Stomach (tissue), 9 donors: ENCODE measurements around the gene CDKL1. TPM values are rescaled to one million over a fixed set of nuclear protein-coding genes. Genes with fewer than 3 reads are reported as not detected.

Experiments
- DNase-seq, 2 donors: peaks; one replicate each; pipeline versions ENCODE4 v3.0.0 to v3.0.0-alpha.2; 2013 to 2019
- H3K27ac ChIP-seq, 5 donors: fragments of 200-600 bp in 4 of 5; sonication (generic) in 4 of 5; one replicate each; pipeline ENCODE4 v1.5.1; 2013 to 2019; ENCODE audit warnings: mild to moderate bottlenecking in 1 of 5, moderate library complexity in 1 of 5
- H3K27me3 ChIP-seq, 3 donors: fragments of 200-600 bp; sonication (generic); one replicate each; pipeline ENCODE4 v1.5.1; 2017 to 2019; ENCODE audit warnings: mixed run types in 1 of 3
- H3K36me3 ChIP-seq, 4 donors: fragments of 200-600 bp; sonication (generic); 1 replicate in 3 of 4; 2 replicates in 1 of 4; pipeline ENCODE4 v1.5.1; 2016 to 2019
- H3K4me1 ChIP-seq, 4 donors: fragments of 200-600 bp; sonication (generic); one replicate each; pipeline ENCODE4 v1.5.1; 2016 to 2019
- H3K4me3 ChIP-seq, 4 donors: fragments of 200-600 bp; sonication (generic) in 3 of 4; one replicate each; pipeline ENCODE4 v1.5.1; 2016 to 2019; ENCODE audit warnings: mild to moderate bottlenecking in 1 of 4
- H3K9me3 ChIP-seq, 4 donors: fragments of 200-600 bp; sonication (generic); one replicate each; pipeline ENCODE4 v1.5.1; 2016 to 2019
- EP300 ChIP-seq: sonication (generic); formaldehyde crosslinking; IDR thresholded peaks from one replicate; pipeline ENCODE4 v1.6.1; 2017; ENCODE audit warnings: antibody characterized with exemption
- POLR2A ChIP-seq, 4 donors: fragments of 450-650 bp; IDR thresholded peaks; one replicate each; pipeline ENCODE4 v1.6.1; 2016; ENCODE audit warnings: antibody characterized with exemption in 4 of 4, control low read depth in 2 of 4, mild to moderate bottlenecking in 1 of 4, moderate library complexity in 1 of 4
- POLR2AphosphoS5 ChIP-seq, 3 donors: sonication (generic); formaldehyde crosslinking; IDR thresholded peaks; one replicate each; pipeline ENCODE4 v1.6.1; 2016; ENCODE audit warnings: antibody characterized with exemption in 3 of 3
- WGBS, 5 donors: extraction: QIAGEN DNeasy Blood & Tissue Kit in 3 of 5; methylation state at CpG; one replicate each; pipeline versions ENCODE4 v1.1.5 to v1.1.7; 2013 to 2018; 5-methylcytosine and 5-hydroxymethylcytosine counted together
- intact Hi-C: fragments of 100-400 bp; cut with DNase I; formaldehyde crosslinking; loops from one replicate; pipeline ENCODE4 v1.15.1; 2023; ENCODE audit warnings: low total_unique reads
- polyA plus RNA-seq, 3 donors: library from polyadenylated mRNA; stranded (reverse); fragments of 200-250 nt; gene quantifications; one replicate each; pipeline ENCODE4 v1.2.3, GENCODE V29; 2013
- total RNA-seq, 5 donors: library from RNA; depleted of rRNA; stranded (reverse); fragments of >200 nt; gene quantifications; one replicate each; pipeline versions ENCODE4 v1.1.0 to v1.2.3, GENCODE V29; 2014 to 2016
- TF ChIP-seq, protein P1 (sequence below), 7 experiments: fragments of 450-650 bp in 4 of 7; fragments of 200-600 bp in 3 of 7; sonication (generic) in 3 of 7; IDR thresholded peaks; one replicate each; pipeline ENCODE4 v1.5.1; 2016 to 2019; ENCODE audit warnings: antibody characterized with exemption in 7 of 7, control low read depth in 2 of 7, mild to moderate bottlenecking in 1 of 7
- donor health status: healthy with polysubstance abuse.
- donor health status: Bipolar disorder and iron deficiency.
- donor health status: healthy.

The CDKL1 gene
- total and polyA plus RNA-seq, 8 donors = 0.61 to 174 (median 1.4) TPM; not detected in 1

DNA sequence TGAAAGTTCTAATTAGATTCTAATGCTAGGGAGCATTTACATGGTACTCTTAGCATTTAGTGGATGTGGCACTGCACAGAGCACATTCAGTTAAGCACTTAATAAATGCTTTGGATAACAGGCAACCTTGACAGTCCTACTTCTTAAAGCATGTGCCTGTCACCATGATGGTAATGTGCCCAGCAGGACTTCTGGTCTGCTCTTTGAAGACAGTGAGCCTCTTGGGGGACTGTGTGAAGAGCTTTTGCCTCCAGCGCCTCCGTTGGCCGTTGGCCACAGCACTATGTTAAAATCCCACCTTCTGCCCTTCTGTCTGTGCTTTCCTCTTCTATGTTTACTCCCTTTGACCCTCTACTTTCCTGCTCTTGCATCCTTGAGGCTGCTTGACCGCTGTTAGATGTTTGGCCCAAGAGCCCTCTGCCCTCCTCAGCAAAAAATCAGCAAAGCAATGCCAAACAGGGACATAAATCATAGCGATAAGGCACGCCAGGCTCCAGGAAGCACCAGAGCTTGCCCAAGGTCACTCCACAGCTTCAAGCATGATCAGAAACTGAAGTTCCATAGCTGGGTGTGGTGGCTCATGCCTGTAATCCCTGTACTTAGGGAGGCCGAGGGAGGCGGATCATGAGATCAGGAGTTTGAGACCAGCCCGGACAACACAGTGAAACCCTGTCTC, 8.3 kb downstream of the CDKL1 start:
- DNase-seq = peak; percentile 67 to 86
- WGBS, 5 donors = 37 to 62% (median 49%) methylated on average over 8 to 9 of the region's 9 CpGs
- H3K27me3 ChIP-seq = no peaks in the 10 kb centered on the region
- intact Hi-C loops = no loop called here
- no peak overlapping the region for H3K4me3 ChIP-seq
- peaks cover 3 to 18% (median 13%) of the 10 kb centered on the region in 4 donors for H3K4me1 ChIP-seq
- H3K27ac ChIP-seq = peak overlapping the region; percentile 33 to 60 (median 55)
- no peaks in the 10 kb centered on the region for H3K36me3 ChIP-seq
- H3K9me3 ChIP-seq = no peaks in the 10 kb centered on the region
- TF ChIP-seq POLR2A (IDR thresholded peaks at IDR 0.05) (no peak), POLR2AphosphoS5 (IDR thresholded peaks at IDR 0.05) (peak in 2 of 3 donors; percentile 56 to 69)

DNA sequence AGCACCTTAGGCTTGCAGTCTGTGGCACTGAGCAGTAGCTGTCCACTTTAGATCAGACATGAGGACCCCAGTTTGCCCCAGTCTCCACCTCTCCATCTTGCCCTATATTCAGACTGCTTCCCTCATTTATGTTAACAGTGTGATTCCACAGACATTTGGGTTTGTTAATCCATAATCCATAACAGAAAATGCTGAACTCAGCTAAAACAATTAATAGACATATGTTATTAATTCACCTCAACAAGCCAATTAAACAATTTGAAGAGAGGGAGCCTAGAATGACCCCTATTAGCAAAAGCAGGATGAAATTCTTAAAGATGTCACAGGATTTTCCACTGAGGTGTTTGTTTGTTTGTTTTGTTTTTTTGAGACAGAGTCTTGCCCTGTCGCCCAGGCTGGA, 9.1 kb downstream of the CDKL1 start:
- Histone ChIP-seq H3K4me3 (no peak overlapping the region), H3K9me3 (no peaks in the 10 kb centered on the region), H3K36me3 (no peaks in the 10 kb centered on the region), H3K4me1 (peaks cover 3 to 21% (median 13%) of the 10 kb centered on the region in 4 donors), H3K27ac (peak overlapping the region in 1 of 5 donors; percentile 55), H3K27me3 (no peaks in the 10 kb centered on the region)
- no peak for TF ChIP-seq EP300
- TF ChIP-seq, protein P1, sequence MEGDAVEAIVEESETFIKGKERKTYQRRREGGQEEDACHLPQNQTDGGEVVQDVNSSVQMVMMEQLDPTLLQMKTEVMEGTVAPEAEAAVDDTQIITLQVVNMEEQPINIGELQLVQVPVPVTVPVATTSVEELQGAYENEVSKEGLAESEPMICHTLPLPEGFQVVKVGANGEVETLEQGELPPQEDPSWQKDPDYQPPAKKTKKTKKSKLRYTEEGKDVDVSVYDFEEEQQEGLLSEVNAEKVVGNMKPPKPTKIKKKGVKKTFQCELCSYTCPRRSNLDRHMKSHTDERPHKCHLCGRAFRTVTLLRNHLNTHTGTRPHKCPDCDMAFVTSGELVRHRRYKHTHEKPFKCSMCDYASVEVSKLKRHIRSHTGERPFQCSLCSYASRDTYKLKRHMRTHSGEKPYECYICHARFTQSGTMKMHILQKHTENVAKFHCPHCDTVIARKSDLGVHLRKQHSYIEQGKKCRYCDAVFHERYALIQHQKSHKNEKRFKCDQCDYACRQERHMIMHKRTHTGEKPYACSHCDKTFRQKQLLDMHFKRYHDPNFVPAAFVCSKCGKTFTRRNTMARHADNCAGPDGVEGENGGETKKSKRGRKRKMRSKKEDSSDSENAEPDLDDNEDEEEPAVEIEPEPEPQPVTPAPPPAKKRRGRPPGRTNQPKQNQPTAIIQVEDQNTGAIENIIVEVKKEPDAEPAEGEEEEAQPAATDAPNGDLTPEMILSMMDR (IDR thresholded peaks at IDR 0.05) = no peak
- no peak for TF ChIP-seq POLR2AphosphoS5 (IDR thresholded peaks at IDR 0.05)
- no peak for TF ChIP-seq POLR2A (IDR thresholded peaks at IDR 0.05)
- intact Hi-C loops = no loop called here
- no peak for DNase-seq
- WGBS, 5 donors = 86 to 100% (median 97%) methylated on average over 1 of the region's 1 CpG

DNA sequence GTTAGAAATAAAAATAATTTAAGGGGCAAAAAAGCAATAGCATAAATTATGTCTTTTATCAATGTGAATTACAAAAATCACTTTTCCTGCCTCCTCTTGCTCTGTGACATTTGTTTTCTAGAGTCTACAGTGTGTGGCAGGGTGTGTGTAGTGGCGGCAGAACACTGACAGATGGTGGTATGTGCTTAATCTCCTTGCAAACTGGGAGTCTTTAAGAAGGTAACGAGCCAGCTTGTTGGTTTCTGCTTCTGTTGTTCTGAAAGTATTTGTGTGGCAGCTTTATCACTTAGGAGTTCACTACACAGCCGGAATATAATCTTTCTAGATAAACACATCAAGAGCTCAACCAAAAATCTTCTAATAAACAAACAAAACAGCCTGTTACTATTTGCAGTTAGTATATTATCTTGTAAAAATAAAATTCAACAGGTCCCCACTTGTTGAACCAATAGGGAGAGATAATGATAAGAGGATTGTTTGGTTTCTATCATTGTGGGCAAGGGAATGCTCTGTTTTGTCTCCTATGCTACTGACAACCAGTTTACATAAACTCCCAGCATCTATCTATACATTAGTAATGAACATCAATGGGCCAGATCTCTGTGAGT, 13.0 kb downstream of the CDKL1 start:
- Histone ChIP-seq H3K4me3 (no peak overlapping the region), H3K9me3 (no peaks in the 10 kb centered on the region), H3K27me3 (no peaks in the 10 kb centered on the region), H3K4me1 (peaks cover 3 to 20% (median 9%) of the 10 kb centered on the region in 4 donors), H3K36me3 (no peaks in the 10 kb centered on the region), H3K27ac (peak overlapping the region in 1 of 5 donors; percentile 9)
- TF ChIP-seq POLR2A (IDR thresholded peaks at IDR 0.05) (no peak), POLR2AphosphoS5 (IDR thresholded peaks at IDR 0.05) (peak in 1 of 3 donors; percentile 10)
- DNase-seq = peak in 1 of 2 donors; percentile 72
- WGBS, 5 donors = 23 to 41% (median 29%) methylated on average over 3 of the region's 3 CpGs
- intact Hi-C loops = no loop called here

DNA sequence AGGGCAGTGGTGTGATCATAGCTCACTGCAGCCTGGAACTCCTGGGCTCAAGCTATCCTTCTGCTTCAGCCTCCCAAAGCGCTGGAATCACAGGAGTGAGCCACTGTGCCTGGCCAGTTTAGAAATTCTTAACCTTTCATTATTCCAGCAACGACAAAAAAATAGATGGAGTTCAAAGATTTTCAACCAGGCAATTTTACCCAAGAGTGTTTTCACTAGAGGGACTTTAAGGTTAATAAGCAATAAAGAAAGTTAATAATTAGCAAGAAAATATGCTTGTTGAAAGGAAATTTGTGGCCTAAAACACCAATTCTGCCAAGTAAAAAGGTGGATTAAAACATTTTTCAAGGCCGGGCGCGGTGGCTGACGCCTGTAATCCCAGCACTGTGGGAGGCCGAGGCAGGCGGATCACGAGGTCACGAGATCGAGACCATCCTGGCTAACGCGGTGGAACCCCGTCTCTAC, 14.8 kb downstream of the CDKL1 start:
- Histone ChIP-seq H3K27me3 (no peaks in the 10 kb centered on the region), H3K36me3 (no peaks in the 10 kb centered on the region), H3K27ac (no peak overlapping the region), H3K4me3 (no peak overlapping the region), H3K4me1 (peaks cover 0 to 11% (median 5%) of the 10 kb centered on the region in 4 donors), H3K9me3 (no peaks in the 10 kb centered on the region)
- WGBS, 5 donors = 72 to 94% (median 90%) methylated on average over 14 of the region's 14 CpGs
- TF ChIP-seq POLR2AphosphoS5 (IDR thresholded peaks at IDR 0.05) (no peak), EP300 (no peak), POLR2A (IDR thresholded peaks at IDR 0.05) (no peak)
- TF ChIP-seq, protein P1 (IDR thresholded peaks at IDR 0.05) = no peak
- intact Hi-C loops = no loop called here
- no peak for DNase-seq

DNA sequence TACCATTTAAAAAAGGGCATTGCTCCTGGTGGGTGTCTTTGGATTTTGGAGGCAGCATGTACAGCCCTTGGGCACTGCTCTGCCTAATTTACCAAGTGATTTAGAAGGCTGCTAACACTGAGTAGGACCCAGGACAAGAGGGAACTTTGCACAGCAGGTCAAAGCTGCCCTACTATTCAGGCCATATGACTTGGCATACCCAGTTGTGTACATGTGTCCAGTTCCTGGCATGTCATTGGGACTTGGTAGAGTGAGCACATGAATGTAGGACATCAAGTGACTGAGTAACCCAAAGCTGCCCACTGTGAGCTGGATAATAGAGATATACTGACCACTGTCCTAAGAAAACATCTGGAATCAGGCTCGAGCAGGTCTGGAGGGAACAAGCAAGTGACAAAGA, 15.7 kb downstream of the CDKL1 start:
- intact Hi-C loops = no loop called here
- TF ChIP-seq POLR2AphosphoS5 (IDR thresholded peaks at IDR 0.05) (no peak), POLR2A (IDR thresholded peaks at IDR 0.05) (no peak), EP300 (no peak)
- TF ChIP-seq, protein P1 (IDR thresholded peaks at IDR 0.05) = no peak

More for the DNA sequence above, 15.7 kb downstream of the CDKL1 start:
- Histone ChIP-seq H3K4me1 (peaks cover 0 to 11% (median 5%) of the 10 kb centered on the region in 4 donors), H3K4me3 (no peak overlapping the region), H3K9me3 (no peaks in the 10 kb centered on the region), H3K36me3 (no peaks in the 10 kb centered on the region), H3K27me3 (no peaks in the 10 kb centered on the region), H3K27ac (no peak overlapping the region)
- 91 to 100% (median 94%) methylated on average over 1 of the region's 1 CpG for WGBS, 5 donors
- no peak for DNase-seq
